HS-5 (cell line): ENCODE data around the gene MCM7.

Experiments used
- DNase-seq: peaks from one replicate; pipeline ENCODE4 v3.0.0-alpha.2; 2012; ENCODE audit warnings: low read depth

Gene MCM7

GRCh38 chr7:100093925-100094486 is 7.2 kb downstream of the MCM7 start:
- DNase-seq: no peak

GRCh38 chr7:100093498-100093897 is 7.7 kb downstream of the MCM7 start:
- no peak for DNase-seq

GRCh38 chr7:100093054-100093453 is 8.1 kb downstream of the MCM7 start:
- DNase-seq: no peak

- no peak for DNase-seq
These were observed 9.6 kb downstream of the MCM7 start for GRCh38 chr7:100091411-100092181.

- DNase-seq: no peak
These were observed 10.4 kb downstream of the MCM7 start for GRCh38 chr7:100090527-100091410.

GRCh38 chr7:100089458-100090196 is 11.6 kb downstream of the MCM7 start:
- DNase-seq: no peak

- DNase-seq: no peak
These were observed 12.4 kb downstream of the MCM7 start, which contains the start of gene COPS6 for GRCh38 chr7:100088621-100089457. Gene COPS6, plus strand, starts transcription at chr7:100088969. Its CDS starts 22 bp downstream, at chr7:100088991.

- no peak for DNase-seq
These were observed 13.0 kb downstream of the MCM7 start for GRCh38 chr7:100088095-100088620.

GRCh38 chr7:100087055-100087750 is 14.0 kb downstream of the MCM7 start:
- peak; percentile 91 for DNase-seq

- no peak for DNase-seq
These were observed 15.7 kb downstream of the MCM7 start for GRCh38 chr7:100085515-100085914.

- no peak for DNase-seq
These were observed 18.2 kb downstream of the MCM7 start for GRCh38 chr7:100082978-100083377.

- peak; percentile 85 for DNase-seq
These were observed 19.6 kb downstream of the MCM7 start, which contains the start of gene ZNF3 for GRCh38 chr7:100081535-100082102. Gene ZNF3, minus strand, starts transcription at chr7:100081723. Its CDS starts 4,366 bp downstream, at chr7:100077357.

- DNase-seq: no peak
These were observed 20.2 kb downstream of the MCM7 start for GRCh38 chr7:100080907-100081534.

- DNase-seq: no peak
These were observed 22.1 kb downstream of the MCM7 start for GRCh38 chr7:100079024-100079560.

- no peak for DNase-seq
These were observed 24.0 kb downstream of the MCM7 start for GRCh38 chr7:100077205-100077604.

- no peak for DNase-seq
These were observed 25.8 kb downstream of the MCM7 start for GRCh38 chr7:100075418-100075817.

- DNase-seq: no peak
These were observed 26.4 kb downstream of the MCM7 start for GRCh38 chr7:100074841-100075240.

GRCh38 chr7:100072462-100072861 is 28.7 kb downstream of the MCM7 start:
- DNase-seq: no peak
